Fibroblast of lung (primary cell): ENCODE results near the gene EIF3B. TPM values are rescaled to one million over a fixed set of nuclear protein-coding genes. Genes with fewer than 3 reads are reported as not detected.

Source experiments
- DNase-seq, 2 donors: peaks; one replicate each; pipeline versions ENCODE4 v3.0.0 to v3.0.0-alpha.2; 2010; ENCODE audit warnings: low read depth in 2 of 2
- H2AFZ ChIP-seq: 2 replicates; pipeline ENCODE4 v1.5.1; 2012; ENCODE audit warnings: low read length, control low read depth, inconsistent platforms
- H3K27ac ChIP-seq: 2 replicates; pipeline ENCODE4 v1.5.1; 2011; ENCODE audit warnings: low read length, control low read depth; ENCODE audit not compliant: insufficient read depth
- H3K27me3 ChIP-seq: 2 replicates; pipeline ENCODE4 v1.5.1; 2011; ENCODE audit warnings: mild to moderate bottlenecking, low read length; ENCODE audit not compliant: control insufficient read depth, insufficient read depth
- H3K36me3 ChIP-seq: 2 replicates; pipeline ENCODE4 v1.5.1; 2011; ENCODE audit warnings: low read length; ENCODE audit not compliant: control insufficient read depth, insufficient read depth
- H3K4me1 ChIP-seq: 2 replicates; pipeline ENCODE4 v1.5.1; 2011; ENCODE audit warnings: low read length; ENCODE audit not compliant: control insufficient read depth, insufficient read depth; ENCODE audit errors: extremely low read depth
- H3K4me2 ChIP-seq: 2 replicates; pipeline ENCODE4 v1.5.1; 2011; ENCODE audit warnings: low read length, control low read depth; ENCODE audit not compliant: insufficient read depth; ENCODE audit errors: extremely low read depth
- H3K4me3 ChIP-seq, 4 experiments: fragments of 200-600 bp in 1 of 4; sonication (generic) in 1 of 4; replicated peaks in 1 of 4; 2 replicates each; pipeline ENCODE4 v1.5.1; 2011 to 2016; ENCODE audit warnings: low read length in 4 of 4, low read depth in 3 of 4, mild to moderate bottlenecking in 3 of 4, control low read depth in 2 of 4, inconsistent platforms in 1 of 4, mixed read lengths in 1 of 4; ENCODE audit not compliant: insufficient read depth in 1 of 4; ENCODE audit errors: control extremely low read depth in 1 of 4
- H3K79me2 ChIP-seq: 2 replicates; pipeline ENCODE4 v1.5.1; 2012; ENCODE audit warnings: mild to moderate bottlenecking, low read length, inconsistent platforms; ENCODE audit not compliant: control insufficient read depth, insufficient read depth
- H3K9ac ChIP-seq: 2 replicates; pipeline ENCODE4 v1.5.1; 2011; ENCODE audit warnings: mild to moderate bottlenecking, low read length, control low read depth; ENCODE audit not compliant: insufficient read depth
- H3K9me3 ChIP-seq: 2 replicates; pipeline ENCODE4 v1.5.1; 2012; ENCODE audit warnings: low read depth, low read length; ENCODE audit not compliant: control insufficient read depth, insufficient read depth
- H4K20me1 ChIP-seq: 2 replicates; pipeline ENCODE4 v1.5.1; 2011; ENCODE audit warnings: low read length; ENCODE audit not compliant: control insufficient read depth, insufficient read depth; ENCODE audit errors: extremely low read depth
- EZH2 ChIP-seq: IDR thresholded peaks from 2 replicates; pipeline ENCODE4 v1.5.1; 2012; ENCODE audit warnings: low read length, control low read depth, mild to moderate bottlenecking; ENCODE audit errors: missing control alignments
- polyA plus RNA-seq, 2 donors: library from polyadenylated mRNA; depleted of rRNA in 1 of 2; stranded (reverse) in 1 of 2; unstranded in 1 of 2; fragments of >200 nt; gene quantifications; 2 replicates each; pipeline ENCODE4 v1.2.1, GENCODE V29; 2011 to 2012; ENCODE audit warnings: missing spikeins in 1 of 2
- total RNA-seq: library from RNA; depleted of rRNA; stranded (reverse); fragments of >200 nt; gene quantifications from 2 replicates; pipeline ENCODE4 v1.2.1, GENCODE V29; 2014
- TF ChIP-seq, protein P1 (sequence below), 2 donors: IDR thresholded peaks in 1 of 2; conservative IDR thresholded peaks in 1 of 2; 1 replicate in 1 of 2; 2 replicates in 1 of 2; pipeline ENCODE4 v1.5.1; 2011 to 2012; ENCODE audit warnings: low read length in 2 of 2, control low read depth in 1 of 2, inconsistent platforms in 1 of 2, low read depth in 1 of 2, mild to moderate bottlenecking in 1 of 2

Gene EIF3B
- total and polyA plus RNA-seq, 2 donors (not counting 1 experiment from before 2014, with no cell fraction given): 92.8 to 133 TPM

DNA sequence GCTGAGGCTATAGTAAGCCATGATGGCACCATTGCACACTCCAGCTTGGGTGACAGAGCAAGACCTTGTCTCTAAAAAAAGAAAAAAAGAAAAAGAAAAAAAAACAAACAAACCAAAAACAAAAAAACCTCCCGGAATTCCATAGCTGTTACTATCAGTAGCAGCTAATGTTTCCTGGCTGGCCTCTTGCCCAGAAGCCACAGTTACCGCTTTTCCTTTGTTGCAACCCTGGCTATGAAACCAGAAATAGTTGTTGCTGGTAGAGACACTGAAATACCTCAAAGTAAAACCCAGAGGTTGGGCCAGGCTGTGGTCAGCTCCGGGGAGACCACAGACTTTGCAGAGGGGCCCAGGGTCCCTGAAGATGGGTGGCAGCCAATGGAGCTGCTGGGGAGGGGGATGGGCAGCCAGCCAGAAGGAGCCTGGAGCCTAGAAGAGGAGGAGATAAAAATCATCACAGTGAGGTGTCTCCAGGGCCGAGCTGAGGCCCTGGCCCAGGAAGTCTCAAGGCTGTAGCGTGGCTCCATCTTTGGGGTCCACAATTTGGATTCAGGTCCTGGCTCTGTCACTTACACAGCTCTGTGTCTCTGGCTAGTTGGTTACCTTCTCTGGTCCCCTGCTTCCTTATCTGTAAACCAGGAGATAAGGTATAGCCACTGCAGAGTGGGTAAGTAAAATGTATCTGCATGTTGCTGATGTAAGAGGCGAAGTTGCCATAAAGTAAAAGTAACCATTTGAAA, 45.4 kb downstream of the EIF3B start:
- DNase-seq: peak; percentile 94 to 97
- Histone ChIP-seq H3K79me2 (peaks cover 2% of the 10 kb centered on the region), H3K9ac (peak overlapping the region; percentile 1), H3K4me1 (peaks cover 12% of the 10 kb centered on the region), H3K27me3 (no peaks in the 10 kb centered on the region), H3K27ac (peak overlapping the region; percentile 65), H3K9me3 (no peaks in the 10 kb centered on the region), H4K20me1 (no peaks in the 10 kb centered on the region), H3K4me2 (peak overlapping the region; percentile 64), H2AFZ (peak overlapping the region; percentile 78), H3K36me3 (no peaks in the 10 kb centered on the region), H3K4me3 (peak overlapping the region in 1 of 4 experiments; percentile 28)
- no peak for TF ChIP-seq EZH2
- TF ChIP-seq, protein P1, sequence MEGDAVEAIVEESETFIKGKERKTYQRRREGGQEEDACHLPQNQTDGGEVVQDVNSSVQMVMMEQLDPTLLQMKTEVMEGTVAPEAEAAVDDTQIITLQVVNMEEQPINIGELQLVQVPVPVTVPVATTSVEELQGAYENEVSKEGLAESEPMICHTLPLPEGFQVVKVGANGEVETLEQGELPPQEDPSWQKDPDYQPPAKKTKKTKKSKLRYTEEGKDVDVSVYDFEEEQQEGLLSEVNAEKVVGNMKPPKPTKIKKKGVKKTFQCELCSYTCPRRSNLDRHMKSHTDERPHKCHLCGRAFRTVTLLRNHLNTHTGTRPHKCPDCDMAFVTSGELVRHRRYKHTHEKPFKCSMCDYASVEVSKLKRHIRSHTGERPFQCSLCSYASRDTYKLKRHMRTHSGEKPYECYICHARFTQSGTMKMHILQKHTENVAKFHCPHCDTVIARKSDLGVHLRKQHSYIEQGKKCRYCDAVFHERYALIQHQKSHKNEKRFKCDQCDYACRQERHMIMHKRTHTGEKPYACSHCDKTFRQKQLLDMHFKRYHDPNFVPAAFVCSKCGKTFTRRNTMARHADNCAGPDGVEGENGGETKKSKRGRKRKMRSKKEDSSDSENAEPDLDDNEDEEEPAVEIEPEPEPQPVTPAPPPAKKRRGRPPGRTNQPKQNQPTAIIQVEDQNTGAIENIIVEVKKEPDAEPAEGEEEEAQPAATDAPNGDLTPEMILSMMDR (conservative IDR thresholded peaks at IDR 0.05 in 1 of 2, IDR thresholded peaks at IDR 0.05 in 1 of 2; ENCODE audit: low read depth in 1 of 2, low read length in 2 of 2): no peak

DNA sequence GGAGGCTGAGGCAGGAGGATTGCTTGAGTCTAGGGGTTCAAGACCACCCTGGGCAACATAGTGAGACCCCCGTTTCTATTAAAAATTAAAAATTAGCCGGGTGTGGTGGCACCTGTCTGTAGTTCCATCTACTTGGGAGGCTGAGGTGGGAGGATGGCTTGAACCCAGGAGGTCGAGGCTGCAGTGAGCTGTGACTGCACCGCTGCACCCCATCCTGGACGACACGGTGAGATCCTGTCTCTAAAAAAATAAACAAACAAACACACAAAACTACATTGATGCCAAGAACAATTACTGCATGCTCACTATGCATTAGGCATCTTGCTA, 48.0 kb downstream of the EIF3B start:
- H3K9ac ChIP-seq: no peak overlapping the region
- TF ChIP-seq, protein P1 (conservative IDR thresholded peaks at IDR 0.05 in 1 of 2, IDR thresholded peaks at IDR 0.05 in 1 of 2; ENCODE audit: low read depth in 1 of 2, low read length in 2 of 2): no peak
- no peak for TF ChIP-seq EZH2

DNA sequence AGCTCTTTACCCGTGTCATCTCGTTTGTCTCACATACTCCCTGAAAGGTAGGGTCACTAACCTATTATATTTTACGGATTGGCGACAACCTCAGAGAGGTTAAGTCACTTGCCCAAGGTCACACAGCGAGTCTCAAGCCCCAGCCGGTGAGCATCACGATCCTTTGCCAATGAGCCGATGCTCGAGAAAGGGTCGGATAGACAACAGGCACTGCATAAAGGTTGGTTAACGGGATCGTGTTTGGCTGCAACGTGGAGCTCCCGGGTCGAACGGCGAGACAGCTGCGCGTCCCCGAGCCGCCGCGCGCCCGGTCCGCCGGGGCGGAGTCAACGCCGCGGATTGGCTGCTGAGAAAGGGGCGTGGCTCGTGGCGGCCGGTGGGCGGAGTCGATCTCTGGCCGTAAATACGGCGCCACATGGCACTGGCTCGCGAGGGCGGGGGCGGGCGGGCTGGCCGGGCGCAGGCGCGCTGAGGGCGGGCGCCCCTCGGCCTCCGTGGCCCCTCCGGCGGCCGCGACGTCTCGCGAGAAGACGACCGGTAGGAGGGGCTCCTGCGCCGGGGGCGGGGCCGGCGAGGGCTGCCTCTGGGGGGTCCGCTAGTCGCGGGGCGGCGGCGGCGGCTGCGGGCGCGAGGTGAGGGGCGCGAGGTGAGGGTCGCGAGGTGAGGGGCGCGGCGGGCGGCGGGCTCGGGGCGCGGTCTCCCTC, 48.5 kb downstream of the EIF3B start, which contains the start of gene CHST12:
TSS of gene CHST12 (plus strand) at position 598 of the 704 bp plus-strand sequence. CDS start 29,029 bp downstream, outside the sequence.
- Histone ChIP-seq H3K4me3 (peak within 1 kb of the TSS; percentile 69 to 87 (median 86)), H3K27ac (peak within 1 kb of the TSS; percentile 67), H3K4me2 (peak within 1 kb of the TSS; percentile 89), H3K4me1 (peaks cover 12% of the 10 kb centered on the region), H3K9me3 (no peaks in the 10 kb centered on the region), H3K27me3 (no peaks in the 10 kb centered on the region), H2AFZ (peak within 1 kb of the TSS; percentile 97), H4K20me1 (no peaks in the 10 kb centered on the region), H3K79me2 (peaks cover 2% of the 10 kb centered on the region), H3K36me3 (no peaks in the 10 kb centered on the region), H3K9ac (peak within 1 kb of the TSS; percentile 82)
- DNase-seq: peak; percentile 86 to 93
- TF ChIP-seq, protein P1 (conservative IDR thresholded peaks at IDR 0.05 in 1 of 2, IDR thresholded peaks at IDR 0.05 in 1 of 2; ENCODE audit: low read depth in 1 of 2, low read length in 2 of 2): no peak
- TF ChIP-seq EZH2: no peak

More for the DNA sequence above, 48.0 kb downstream of the EIF3B start:
- peak overlapping the region; percentile 69 to 87 (median 82) for H3K4me3 ChIP-seq
- H2AFZ ChIP-seq: peak overlapping the region; percentile 97
- no peaks in the 10 kb centered on the region for H3K9me3 ChIP-seq
- H4K20me1 ChIP-seq: no peaks in the 10 kb centered on the region
- no peak for DNase-seq
- H3K79me2 ChIP-seq: peaks cover 2% of the 10 kb centered on the region
- H3K27me3 ChIP-seq: no peaks in the 10 kb centered on the region
- peak overlapping the region; percentile 84 for H3K4me2 ChIP-seq
- no peak overlapping the region for H3K27ac ChIP-seq
- H3K4me1 ChIP-seq: peaks cover 12% of the 10 kb centered on the region
- H3K36me3 ChIP-seq: no peaks in the 10 kb centered on the region
